ENCODE results near the gene NECAB3.

NECAB3 gene

DNA sequence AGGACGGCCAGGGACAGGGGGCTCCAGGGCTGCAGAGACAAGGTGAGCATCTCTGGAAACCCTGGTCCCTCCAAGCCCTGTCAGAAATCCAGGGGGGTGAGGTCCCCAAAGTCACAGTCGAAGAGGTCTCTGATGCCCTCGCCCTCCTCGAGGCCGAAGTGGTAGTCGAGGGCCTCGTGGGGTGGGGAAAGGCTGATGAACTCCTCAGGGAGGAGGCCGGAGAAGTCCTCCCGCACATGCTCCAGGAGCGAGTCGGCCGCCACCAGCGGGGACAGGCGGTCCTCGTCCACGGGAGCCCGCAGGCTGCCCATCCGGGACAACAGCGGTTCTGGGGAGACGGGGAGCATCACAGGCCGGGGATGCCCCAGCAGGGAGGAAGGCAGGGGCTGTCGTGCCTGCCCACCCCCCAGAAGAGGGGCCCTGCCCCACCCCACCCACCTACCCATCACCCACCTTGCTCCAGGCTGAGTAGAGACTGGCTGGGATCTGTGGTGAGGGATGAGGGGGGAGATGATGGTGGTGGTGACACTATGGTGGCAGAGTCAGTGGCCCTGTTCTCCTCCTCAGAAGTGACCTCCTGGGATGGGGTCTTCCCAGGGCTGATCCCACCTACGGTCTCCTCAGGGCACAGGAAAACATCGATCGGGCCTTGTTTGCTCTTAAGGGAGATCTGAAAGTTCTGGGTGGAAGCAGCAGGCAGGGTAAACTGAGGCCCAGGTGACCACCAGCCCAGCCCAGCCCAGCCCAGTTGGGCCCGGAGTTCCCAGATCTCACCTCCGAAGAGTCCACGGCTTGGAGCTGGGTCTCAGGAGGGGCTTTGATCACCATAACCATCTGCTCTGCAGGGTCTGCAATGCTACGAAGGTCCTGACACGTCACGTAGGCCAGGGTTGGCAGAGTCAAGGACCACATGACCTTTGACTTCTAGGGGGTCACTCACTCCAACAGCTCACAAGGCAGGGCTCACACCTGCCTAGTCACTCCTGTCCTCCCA lies 2.7 kb upstream of the NECAB3 start:
- no peak for DNase-seq

DNA sequence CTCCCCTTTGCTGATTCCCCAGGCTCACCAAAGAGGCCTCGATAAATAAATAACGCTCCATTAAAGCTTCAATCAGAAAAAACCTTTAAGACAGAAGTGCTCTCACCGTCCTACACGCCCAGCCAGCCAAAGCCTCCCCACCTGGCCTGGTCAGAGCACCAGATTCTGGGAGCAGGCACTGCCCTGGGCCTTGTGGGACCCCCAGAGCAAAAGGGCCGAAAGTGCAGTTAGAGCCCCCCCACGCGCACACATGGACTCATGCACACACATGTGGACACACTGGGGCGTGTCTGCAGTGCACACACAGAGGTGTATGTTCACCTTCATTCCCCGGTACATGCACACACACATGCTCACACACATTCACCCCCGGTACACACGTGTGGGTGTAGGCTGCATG lies 1.9 kb upstream of the NECAB3 start:
- DNase-seq, result no peak

DNA sequence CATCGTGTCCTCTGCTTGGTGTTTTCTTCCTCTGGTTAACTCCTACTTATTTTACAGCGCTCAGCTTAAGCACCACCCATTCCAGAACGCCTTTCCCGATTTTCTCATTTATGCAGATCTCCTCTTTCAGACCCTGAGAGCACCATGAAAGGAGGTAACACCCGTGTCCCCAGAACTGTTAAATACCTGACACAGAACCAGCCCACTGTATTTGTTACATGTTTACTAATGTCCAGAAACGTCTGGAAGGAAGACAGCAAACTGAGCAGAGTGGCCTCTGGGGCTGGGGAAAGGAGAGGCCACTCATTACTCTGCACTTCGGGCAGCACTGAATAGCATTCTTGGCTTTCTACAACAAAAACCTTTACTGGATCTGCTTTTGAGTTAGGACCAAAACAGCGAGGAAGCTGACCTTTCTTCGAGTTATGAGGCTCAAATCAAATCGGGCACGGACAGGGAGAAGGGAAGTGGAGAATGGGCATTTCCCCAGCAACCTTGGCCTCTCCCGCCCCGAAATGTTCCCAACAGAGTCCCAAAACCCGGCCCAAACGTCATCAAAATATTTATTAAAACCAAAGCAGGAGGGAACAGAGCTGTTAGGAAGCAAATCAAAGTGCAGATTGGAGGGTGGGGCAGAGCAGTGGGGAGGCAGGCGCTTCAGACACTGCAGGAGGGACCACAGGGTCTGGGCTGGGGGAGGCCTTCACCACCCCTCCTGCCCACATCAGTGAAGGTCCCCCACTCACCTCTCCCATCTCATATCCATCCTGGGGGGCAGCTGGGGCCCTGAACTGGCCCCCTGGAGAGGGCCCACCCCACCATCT lies 1.1 kb upstream of the NECAB3 start:
- DNase-seq, result no peak

DNA sequence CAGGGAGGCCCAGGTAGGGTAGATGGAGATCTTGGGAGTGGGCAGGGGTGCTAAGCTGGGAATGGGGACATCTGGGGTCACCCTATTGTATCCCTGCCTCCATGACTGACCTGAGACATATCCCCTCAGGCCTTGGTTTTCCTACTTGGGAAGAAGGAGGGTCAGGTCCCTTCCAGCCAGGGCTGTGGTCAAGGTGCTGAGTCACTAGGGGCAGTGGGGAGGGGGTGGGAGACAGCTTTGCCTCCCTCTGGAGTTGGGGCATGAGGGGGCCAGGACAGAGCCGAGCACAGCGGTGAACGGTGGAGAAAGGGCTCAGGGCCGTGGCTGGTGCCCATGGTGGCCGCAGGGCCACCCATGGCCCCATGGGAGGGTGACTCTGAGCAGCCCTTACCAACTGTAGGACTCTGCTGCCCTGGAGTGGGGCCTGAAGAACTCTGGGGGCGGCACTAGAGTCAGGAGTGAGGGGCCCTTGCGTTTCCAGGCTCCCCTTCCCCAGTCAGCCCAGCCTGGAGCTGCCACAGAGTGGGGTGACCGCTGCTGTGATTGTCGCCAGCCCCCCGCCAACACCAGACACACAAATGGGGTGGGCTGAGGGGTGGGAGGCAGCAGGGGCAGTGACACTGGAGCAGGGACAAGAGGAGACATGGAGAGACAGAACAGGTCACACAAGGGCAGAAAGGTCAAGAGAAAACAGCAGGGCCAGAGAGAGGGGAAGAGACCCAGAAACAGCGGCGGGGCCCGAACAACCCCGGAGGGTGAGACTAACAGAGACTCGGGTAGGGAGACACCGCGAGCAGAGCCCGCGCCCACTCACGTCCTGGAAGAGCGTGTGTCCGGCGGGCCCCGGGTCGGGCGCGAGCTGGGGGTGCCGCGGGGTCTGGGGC lies 576 bp downstream of the NECAB3 start:
- no peak for DNase-seq

DNA sequence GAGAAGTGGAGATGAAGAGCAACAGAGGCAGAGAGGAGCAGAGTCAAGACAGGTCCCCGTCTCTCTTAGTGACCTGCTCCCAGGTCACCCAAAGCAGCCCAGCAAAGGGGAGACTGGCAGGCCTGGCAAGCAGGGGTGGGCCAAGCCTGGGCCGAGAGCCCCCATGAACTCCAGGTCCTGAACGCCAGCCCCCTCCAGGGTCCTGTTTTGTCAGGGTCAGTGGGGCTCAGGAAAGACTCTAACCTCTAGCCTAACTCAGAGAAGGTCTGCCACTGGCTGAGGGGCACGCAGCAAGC lies 1.2 kb downstream of the NECAB3 start:
- DNase-seq, result no peak

DNA sequence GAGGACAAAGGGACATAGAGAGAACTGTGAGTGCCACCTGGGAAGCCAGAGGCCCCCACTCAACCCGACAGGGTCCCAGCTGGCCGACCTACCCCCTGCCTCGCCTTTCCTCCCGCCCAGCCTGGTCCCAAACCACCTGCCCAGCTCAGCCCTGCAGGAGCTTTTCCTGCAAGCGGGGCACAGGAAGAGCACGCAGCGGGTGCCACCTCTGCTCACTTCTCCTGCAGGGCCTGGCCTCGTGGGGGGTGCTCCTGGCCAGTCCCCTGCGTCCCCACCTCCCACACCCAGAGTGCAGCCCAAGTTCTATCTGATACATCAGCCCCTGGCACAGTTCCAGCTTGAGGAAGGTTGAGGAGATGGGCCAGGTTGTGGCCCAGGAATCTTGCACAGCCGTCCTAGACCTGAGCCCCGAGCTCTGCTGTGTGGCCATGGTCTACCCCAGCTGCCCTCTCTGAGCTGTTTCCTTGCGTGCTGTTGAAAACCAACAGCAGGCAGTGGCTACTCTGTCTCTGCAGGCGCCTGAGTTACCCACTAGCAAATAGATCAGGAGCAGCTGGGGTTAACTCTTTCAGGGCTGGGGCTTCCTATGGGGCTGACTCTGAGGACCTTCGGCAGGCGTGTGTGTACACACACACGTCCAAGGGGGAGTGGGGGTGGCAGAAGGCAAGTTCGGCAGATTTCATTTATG lies 1.7 kb downstream of the NECAB3 start:
- no peak for DNase-seq

DNA sequence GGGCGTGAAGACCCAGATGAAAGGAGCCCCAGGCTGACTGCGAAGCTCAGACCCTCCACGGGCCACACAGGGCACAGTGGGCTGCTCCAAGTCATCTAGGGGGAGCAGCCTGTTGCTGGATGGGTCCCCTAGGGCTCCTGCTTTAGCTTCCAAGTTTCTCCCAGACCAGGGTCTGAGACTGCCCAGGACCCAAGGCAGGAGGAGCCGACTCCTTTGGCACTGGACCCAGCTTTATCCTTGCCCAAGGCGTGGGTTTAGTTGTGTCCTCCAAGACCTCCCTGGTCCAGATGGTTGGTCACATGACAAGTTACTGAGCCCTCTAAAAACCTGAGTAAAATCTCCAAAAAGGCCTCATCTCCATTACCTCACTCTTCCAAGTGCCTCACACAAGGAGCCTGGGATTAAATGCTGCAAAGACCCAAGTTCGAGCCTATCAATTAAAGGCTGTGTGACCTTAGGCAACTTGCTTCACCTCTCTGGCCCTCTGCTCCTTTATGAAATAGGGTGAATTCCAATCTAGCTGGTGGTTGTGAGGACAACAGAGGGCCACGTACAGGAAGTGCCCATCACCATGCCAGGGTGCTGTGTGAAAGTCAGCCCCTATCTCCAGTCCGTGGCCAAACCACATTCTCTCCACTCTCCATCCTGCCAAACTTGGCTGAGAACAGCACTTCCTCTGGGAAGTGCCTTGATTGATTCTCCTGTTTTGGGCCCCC lies 2.5 kb downstream of the NECAB3 start:
- no peak for DNase-seq

DNA sequence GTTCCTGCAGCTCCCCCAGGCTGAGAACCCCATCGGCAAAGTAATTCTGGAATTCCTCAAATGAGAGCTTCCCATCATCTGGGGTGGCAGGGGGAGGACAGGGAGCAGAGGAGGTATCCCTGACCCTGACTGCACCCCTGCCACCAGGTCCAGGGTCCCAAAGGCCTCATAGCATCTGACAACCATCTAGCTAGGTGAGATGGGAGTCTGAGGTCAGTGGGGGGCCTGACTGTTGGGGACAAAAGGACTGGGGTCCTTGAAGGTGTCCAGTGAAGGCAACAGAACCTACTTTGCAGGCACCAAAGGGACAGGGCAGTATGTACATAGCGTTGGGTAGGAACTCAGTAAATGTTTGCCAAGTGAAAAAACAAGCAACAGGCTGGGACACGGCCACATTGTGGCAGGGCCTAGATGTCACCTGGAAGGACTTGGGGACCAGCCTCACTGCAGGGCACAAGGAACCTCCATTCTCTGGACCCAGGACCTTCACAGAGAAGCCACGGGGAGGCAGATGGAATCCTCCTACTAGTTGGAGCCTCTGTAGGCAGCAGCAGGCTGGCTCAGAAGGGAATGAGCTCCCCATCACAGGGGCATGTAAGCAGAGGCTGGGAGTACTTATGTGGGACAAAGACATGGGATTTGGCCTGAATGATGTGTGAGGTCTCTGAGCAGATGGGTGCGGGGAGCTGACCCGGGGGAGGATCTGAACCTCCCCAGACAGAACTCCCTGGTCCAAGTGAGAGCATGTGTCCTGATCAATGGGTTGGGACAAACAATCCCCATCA lies 3.3 kb downstream of the NECAB3 start:
- DNase-seq, result no peak

DNA sequence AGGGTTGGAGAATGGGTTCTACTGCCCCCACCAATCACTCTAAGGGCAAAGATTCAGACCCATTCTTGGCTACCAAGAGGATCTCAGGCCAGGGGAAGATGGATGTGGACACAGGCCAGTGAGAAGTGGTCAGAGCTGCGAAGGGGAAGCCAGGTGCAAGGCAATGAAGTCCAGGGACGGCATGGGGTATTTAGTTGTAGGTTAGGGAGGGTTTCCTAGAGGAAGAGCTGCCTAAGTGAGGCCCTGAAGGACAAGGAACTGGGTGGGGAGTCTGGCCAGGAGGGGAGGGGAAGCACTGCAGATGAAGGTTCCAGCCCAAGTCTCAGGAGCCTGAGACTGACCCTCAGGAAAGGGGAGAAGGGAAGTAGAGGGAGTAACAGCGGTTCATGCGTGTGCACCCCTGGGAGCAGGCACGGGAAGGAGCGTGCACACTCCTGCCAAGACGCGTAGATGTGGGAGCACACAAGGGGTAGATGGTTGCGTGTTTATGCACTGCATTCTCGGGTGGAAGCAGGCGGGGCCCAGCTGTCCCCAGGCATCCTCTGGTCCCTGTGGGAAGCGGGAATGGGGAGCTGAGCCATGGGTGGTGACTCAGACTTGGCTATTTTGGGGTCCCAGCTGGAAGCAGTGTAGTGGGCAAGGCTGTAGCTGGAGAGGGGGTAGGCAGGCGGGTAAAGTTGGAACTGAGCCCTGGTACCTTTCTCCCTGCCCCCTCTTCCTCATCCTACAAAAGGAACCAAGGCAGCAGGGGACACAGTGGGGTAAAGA lies 4.2 kb downstream of the NECAB3 start:
- no peak for DNase-seq

DNA sequence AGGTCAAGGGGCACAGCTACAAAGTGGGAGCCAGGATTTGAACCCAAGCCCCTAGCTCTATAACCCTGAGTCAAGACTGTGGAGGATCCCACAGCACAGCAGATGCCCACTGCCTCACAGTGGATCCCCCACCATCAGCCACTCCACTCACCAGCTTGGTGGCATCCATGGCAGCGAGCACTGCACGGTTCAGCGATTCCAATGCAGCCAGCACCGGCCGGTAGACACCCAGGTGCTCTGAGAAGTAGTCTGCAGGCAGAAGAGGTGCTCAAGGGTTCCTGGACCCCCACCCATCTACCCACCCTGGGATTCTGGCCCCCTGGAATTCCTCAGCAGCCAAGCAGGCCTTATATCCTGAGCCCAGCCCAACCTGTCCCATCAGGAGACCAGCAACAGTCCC lies 5.0 kb downstream of the NECAB3 start:
- no peak for DNase-seq

DNA sequence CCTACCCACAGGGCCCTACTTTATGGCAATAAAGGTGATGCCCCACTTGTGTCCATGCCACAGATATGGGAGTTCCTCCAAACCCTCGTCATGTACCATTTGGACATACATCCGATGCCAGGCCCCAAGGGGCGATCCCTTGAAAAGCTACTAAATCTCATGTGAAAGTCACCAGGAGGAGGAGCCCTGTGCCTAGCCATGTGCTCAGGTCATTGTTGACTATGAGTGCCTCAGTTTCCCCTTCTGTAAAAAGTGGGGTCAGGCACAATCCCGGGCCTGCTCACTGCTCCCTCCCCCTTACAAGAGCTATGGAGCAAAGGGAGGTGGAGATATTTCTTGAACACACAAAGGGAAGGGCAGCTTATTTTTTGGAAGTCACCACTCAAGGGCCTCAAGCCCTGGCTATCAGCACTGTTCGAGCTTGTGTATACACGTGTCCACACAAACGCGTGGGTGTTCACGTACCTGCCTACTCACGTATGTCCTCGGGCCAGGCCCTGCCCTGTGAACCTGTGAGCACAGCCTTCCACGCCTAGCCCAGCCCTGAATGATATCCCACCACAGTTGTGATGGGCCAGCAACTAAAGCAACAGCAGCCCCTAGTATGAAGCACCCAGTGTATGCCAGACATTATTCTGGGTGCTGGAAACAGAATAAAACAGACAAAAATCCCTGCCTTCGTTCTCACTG lies 5.6 kb downstream of the NECAB3 start:
- no peak for DNase-seq

DNA sequence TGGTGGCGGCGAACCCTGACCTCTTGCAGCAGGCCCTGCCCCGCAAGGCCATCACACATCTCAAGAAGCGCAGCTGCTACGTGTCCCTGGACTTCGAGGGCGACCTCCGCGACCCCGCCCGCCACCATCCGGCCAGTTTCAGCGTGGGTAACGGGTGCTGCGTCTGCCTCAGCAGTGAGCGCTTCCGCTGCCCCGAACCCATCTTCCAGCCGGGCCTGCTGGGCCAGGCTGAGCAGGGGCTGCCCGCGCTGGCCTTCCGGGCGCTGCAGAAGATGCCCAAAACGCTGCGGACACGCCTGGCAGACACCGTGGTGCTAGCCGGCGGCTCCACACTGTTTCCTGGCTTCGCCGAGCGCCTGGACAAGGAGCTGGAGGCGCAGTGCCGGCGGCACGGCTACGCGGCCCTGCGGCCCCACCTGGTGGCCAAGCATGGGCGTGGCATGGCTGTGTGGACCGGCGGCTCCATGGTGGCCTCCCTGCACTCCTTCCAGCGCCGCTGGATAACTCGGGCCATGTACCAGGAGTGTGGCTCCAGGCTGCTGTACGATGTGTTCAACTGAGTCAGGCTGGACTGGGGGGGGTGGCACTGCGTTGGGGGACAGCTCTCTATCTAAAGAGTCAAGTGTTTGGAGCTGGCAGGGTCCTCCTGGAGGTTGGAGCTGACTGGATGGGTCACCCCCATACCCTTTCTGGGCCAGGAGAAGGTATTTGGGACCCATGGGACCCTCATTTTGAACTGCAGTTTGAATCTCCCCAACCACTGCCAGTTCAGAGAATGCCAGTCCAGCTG lies 6.4 kb downstream of the NECAB3 start:
- DNase-seq, result peak; percentile 74

DNA sequence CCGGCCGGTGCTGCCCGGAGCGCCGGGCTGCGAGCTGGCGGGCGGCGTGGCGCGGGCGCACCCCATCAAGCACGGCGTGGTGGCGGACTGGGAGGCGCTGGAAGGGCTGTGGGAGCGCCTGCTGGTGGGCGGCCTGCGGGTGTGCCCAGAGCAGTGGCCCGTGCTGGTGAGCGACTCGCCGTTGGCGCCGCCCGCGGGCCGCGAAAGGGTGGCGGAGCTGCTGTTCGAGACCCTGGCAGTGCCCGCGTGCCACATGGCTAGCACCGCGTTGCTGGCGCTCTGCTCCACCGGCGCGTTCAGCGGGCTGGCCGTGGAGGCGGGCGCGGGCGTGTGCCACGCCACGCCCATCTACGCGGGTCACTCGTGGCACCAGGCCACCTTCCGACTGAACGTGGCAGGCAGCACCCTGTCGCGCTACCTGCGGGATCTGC lies 7.0 kb downstream of the NECAB3 start:
- peak; percentile 38 for DNase-seq

DNA sequence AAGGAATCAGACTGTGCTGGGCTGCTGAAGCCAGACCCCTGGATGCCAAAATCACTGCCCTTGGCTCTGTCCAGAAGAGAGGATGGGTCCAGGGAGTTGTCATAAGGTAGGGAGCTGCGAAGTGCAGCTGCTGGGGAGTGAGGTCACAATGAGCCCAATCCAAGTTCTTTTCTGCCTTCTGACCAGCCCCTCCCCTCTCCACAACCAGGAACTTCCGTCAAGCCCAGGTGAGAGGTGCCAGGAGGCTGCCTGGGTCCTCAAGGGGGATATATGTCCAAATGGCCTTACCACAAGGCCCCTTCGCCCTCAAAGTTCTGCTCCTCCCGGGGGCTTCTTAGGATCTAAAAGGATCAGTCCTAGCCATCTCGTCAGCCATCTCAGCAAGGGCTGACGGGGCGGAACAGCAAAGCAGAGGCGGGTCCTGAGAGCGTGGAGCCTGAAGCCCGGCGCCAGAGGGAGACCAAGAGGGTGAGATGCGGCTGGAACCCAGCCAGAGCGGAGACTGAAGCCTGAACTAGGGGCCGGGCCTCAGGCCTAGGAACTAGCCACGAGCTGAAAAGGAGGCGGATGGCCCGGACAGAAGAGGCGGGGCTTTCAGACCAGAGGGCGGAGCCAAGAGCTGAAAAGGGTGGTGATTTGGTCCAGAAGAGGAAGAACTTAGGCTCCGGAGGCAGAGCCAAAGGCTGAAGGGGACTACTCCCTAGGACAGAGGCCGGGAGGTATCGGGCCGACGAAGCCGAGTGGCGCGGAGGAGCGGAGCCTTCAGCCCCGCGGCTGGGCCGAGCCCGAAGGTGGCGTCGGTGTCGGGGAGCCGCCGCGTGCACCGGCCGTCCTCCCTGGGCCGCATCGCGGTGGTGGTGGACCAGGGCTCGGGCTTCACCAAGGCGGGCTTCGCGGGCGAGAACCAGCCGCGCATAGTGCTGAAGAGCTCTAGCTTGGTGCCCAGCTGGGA lies 7.7 kb downstream of the NECAB3 start, which contains the start of gene ACTL10:
Gene ACTL10 (plus strand): TSS at position 651 of the 952 bp plus-strand sequence. CDS start 555 bp downstream, outside the sequence.
- DNase-seq, result peak; percentile 66

DNA sequence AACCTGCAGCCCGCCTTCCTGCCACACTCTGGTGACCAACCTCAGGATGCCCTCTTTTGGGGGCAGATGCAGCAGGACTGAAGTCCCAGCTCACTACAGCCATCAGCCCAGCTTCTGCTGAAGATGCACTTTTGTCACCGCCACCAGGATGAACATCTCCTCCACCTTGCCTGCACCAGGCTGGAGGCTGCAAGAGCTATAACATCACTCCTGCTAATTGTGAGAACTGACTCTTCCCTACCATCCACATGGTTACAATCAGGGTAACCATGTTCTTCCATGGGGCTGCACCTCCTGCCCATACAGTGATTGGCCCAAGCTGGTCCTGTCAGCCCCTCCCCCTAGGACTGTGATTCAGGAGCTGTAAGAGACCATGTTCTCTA lies 9.5 kb downstream of the NECAB3 start:
- no peak for DNase-seq

DNA sequence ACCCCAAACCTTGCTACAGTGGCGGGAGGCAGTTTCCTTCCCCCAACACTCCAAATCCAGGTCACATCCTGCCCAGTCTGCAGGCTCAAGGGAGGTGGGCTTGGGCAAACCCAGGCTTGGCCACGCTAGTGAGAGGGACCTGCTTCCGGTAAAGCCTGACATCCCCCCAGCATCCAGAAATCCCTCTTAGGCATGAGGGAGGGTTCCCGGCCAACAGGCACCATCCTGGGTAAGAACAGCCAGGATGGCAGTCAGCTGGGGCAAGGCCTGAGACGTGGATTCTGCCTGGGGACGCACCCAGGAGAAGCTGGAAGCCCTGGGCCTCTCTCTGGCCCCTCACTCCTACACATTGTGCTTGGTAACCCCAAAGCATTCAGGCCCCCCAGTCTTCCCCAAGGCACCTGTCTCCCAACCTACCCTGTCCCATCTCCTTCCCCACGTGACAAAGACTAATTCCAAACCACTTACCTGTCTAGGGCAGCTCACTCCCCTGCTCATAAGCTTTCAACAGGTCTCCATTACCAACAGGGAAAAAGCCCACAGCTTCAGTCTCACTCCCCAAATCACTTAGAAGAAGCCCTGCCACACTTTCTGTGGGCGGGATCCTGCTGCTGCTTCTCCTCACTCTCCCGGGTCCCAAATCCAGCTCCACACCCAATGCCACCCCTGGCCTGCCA lies 10.0 kb downstream of the NECAB3 start:
- DNase-seq, result no peak

All from activated CD4-positive, alpha-beta T cell treated with anti-CD3 and anti-CD28 coated beads, Interleukin-2, amount 50 U/mL, for 1 hour (primary cell).